Activated naive CD4-positive, alpha-beta T cell (primary cell): ENCODE measurements around the gene SOCS1.

Experiments
- DNase-seq, 4 experiments: peaks; one replicate each; lab custom pipeline; 2025; lab: John Stamatoyannopoulos, UW

Gene SOCS1

DNA sequence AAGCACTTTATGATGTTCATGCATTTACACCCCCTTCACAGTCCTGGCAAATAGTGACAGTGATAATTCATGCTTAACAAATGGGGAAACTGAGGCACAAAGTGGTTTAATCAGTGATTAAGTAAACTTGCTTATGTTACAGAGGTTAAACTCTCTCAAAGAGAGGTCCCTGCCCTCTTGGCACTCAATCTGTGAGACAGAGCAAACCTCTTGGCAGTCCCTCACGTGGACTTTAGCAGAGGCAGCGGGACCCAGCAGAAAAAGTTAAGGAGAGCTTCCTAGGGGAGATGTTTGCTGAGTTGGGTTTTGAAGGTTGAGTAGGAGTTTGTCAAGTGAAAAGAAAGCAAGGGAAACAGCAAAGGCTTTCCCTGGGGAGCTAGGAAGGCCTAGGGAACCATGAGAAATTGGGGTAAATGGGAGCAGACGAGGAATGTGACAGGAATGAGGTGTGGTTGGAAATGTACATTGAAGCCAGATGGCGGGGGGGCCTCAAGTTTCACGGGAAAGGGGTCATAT lies 10.7 kb downstream of the SOCS1 start:
- DNase-seq = no peak

DNA sequence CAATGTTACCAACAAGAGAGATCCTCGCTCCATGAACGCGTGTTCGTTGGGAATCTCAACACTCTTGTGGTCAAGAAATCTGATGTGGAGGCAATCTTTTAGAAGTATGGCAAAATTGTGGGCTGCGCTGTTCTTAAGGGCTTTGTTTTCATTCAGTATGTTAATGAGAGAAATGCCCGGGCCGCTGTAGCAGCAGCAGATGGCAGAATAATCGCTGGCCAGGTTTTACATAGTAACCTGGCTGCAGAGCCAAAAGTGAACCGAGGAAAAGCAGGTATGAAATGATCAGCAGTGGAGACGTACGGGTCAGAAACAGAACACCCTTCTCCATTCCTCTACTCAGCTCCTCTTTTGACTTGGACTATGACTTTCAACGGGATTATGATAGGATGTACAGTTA lies 13.3 kb downstream of the SOCS1 start:
- DNase-seq = no peak

DNA sequence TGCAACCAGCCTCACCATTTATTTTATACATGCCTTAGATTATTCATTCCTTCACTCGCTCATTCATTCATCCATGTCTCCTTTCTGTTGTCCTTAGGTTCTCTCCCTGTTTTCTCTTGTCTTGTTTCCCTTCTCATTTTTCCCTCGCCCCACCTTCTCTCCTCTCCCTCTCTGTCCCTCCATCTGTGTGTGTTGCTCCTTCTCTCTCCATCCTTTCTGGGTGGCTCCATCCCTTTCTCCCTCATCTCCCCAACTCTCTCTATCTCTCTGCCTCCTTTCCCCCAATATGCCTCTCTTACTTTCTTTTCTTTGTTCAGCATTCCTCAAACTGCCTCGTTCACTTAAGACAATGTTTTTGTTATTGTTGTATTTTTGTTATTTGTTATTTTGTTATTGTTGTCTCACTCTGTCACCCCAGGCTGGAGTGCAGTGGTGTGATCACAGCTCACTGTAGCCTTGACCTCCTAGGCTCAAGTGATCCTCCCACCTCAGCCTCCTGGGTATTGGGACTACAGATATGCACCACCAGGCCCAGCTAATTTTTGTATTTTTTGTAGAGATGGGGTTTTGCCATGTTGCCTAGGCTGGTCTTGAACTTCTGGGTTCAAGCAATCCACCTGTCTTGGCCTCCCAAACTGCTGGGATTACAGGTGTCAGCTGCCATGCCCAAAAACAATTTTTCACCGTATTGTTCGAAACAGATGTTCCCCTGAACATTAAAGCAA lies 14.4 kb downstream of the SOCS1 start:
- no peak for DNase-seq

DNA sequence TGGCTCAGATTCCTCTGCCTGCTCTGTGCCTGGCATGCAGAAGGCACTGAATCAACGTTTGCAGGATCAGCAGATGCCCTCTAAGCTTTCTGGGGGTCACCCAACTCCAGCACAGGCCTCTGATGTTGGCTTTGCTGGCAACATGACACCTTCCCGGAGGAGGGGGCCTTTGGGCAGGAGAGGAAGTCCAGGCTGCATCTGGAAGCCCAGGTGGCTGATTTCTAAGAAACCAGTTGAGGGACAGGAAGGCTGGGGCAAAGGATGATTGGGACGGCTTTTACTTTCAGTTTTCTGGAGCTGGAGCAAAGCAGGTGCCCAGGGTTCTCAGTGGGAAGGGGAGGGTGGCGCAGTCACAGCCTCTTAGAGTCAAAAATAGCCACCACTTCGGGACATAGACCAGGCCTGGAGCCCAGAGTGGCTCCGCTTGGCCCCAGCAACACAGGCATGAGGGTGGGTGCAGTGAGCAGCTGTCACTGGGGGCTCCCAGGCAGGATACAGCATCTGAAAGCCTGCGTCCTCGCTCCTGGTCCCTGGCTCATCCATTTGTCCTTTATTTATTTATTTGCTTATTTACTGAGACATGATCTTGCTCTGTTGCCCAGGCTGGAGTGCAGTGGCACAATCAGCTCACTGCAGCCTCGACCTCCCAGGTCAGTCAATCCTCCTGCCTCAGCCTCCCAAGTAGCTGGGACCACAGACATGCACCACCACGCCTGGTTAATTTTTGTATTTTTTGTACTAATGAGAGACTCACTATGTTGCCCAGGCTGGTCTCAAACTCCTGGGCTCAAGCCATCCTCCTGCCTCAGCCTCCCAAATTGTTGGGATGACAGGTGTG lies 15.1 kb downstream of the SOCS1 start:
- DNase-seq = no peak

DNA sequence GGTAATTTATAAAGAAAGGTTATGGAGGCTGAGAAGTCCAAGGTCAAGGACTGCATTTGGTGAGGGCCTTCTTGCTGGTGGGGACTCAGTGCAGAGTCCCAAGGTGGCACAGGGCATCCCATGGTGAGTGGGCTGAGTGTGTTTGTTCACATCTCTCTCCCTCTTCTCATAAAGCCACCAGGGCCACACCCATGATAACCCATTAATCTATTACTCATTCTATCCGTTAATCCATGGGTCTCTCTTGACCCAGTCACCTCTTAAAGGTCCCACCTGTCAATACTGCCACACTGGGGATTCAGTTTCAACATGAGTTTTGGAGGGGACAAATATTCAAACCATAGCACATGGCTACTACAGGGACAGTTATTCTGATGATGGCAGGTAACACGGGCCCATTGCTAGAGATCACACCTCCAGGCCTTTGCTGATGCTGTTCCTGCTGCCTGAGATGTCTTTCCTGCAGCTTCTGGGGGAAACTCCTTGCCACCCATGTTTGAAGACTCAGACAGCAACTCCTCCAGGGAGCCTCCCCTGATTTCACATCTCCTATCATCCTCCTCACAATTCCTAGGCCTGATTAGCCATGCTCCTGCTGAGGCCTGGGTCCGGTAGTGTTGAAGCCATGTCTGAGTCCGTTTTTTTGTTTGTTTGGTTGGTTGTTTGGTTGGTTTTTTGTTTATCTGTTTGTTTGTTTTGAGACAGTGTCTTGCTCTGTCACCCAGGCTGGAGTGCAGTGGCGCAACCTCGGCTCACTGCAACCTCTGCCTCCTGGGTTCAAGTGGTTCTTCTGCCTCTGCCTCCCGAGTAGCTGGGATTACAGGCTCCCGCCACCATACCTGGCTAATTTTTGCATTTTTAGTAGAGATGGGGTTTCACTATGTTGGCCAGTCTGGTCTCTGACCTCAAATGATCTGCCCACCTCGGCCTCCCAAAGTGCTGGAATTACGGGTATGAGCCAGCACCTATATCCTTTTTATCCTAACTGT lies 16.1 kb downstream of the SOCS1 start:
- DNase-seq = no peak

DNA sequence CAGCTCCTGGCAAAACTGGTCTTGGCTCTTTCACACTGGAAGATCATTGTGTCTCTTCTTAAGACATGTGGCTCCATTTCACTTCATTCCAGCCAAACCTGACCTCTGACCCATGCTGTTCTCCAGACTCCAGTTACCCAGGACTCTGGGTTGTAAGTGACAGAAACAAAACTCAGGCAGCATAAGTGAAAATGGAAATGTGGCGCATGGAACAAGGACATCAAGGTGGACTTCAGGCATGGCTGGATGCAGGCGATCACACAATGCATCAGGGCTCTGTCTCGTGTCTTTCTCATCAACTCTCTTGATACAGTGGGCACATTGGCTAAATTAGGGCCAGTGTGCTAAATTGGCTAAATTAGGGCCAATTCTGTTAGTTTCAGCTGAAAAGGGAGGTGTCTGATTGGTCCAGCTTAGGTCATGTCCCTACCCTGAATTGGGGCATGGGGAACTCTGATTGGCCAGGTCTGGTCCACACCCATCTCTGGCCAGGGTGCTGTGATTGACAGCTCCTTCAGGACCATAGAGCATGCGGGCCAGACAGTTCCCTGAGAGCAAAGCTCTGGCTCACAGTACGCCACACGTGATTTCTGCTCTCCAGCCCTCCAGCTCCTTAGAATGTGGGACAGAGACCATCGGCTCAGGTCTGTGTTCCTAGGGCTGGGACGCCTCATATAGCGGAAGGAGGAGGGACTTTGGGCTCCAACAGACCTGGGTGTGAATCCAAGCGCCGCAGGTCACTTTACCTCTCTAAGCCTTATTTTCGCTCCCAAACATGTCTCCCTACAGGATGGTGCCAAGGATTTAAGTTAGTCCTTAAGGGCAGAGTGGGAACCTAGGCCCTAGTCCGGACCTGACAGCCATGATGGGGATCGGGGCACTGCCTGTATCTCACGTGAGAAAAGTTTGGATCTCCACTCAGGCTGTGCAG lies 17.5 kb downstream of the SOCS1 start:
- no peak for DNase-seq

DNA sequence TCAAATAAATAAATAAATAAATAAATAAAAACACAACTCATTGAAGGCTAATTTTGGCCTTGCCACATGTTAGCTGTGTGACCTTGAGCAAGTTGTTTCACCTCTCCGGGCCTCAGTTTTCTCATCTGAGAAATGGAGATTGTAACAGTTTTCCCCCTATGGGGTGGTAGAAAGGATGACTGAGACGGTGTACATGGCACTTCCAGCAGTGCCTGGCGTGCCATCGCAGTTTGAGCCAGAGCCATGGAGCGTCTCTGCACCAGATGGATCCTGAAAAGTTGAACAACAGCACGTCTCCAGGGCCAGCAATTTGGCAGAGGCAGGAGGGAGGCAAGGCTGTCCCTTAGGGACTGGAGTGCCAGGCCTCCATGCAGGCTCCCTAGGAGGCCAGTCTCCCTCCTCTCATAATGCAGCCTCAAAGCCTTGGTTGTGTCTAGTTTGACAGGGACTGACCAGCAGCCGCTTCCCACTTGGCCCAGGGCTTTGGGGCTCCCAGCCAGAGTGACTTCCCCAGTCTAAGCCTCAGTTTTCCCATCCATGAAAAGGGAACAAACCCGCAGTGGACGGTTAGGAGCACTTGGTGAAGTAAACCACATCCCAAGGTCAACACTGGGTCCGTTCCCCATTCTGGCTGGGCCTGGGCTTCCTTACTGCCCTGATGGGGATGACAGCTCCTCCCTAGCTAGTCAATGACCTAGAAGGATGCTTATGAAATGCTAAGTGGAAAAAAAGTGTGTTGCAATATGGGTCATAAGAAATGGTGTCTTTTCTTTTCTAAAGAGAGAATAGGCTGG lies 19.3 kb downstream of the SOCS1 start:
- DNase-seq = no peak

DNA sequence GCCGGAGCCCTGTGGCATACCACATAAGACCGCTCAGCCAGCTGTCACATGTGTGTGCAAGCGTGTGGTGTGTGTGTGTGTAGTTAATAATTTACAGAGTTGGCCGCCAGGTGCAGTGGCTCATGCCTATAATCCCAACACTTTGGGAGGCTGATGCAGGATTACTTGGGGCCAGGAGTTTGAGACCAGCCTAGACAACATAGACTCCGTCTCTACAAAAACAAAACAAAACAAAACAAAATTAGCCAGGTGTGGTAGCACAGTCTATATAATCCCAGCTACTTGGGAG lies 20.4 kb downstream of the SOCS1 start:
- no peak for DNase-seq

DNA sequence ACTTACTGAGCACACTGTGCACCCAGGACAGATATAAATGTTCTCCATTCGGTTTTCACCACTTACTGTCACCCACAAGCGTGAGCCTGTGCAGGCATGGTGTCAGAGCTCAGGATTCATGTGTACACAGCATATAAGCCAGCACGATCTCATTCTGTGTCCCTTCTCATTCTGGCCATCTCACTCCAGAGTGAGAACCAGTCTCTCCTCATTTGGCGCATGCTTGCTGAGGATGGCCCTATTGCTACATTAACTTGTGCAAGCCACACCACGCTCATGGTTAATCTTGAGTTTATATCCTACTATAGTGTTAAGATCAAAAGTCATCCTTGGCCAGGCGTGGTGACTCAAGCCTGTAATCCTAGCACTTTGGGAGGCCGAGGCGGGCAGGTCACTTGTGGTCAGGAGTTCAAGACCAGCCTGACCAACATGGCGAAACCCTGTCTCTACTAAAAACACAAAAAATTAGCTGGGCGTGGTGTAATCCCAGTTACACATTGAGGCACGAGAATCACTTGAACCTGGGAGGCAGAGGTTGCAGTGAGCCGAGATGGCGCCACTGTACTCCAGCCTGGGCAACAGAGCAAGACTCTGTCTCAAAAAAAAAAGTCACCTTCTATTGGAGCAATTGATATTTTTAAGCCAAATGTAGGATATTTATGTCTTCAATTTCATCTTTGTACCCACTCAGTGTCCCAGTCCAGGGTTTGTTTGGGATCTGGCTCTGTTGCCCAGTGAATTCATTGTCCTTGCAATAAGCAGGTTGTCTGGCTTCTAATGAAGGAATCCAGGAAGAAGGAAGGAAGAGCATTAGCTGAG lies 20.9 kb downstream of the SOCS1 start:
- no peak for DNase-seq

DNA sequence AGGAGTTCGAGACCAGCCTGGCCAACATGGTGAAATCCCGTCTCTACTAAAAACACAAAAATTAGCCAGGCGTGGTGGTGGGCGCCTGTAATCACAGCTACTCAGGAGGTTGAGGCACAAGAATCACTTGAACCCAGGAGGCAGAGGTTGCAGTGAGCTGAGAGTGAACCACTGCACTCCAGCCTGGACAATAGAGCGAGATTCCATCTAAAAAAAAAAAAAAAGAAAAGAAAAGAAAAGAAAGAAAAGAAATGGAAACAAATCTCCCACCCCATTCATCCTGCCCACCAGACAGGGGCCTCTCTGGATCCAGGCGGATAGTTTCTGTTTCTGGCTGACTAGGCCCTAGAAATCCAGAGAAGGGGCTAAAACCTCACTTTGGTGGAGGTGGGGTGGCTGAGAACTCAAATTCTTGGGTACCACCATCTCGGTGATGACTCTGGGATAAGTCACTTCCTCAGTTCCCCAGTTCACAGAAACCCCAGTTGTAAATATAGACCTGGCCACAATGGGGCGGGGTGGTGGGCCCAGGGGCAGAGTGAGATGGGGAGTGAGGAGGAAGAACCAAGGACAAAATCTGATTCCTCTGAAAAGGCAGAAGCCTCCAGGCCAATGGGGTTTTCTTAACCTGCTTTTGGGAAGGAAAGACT lies 22.2 kb downstream of the SOCS1 start:
- DNase-seq = peak in 2 of 4 experiments; percentile 13 to 21

DNA sequence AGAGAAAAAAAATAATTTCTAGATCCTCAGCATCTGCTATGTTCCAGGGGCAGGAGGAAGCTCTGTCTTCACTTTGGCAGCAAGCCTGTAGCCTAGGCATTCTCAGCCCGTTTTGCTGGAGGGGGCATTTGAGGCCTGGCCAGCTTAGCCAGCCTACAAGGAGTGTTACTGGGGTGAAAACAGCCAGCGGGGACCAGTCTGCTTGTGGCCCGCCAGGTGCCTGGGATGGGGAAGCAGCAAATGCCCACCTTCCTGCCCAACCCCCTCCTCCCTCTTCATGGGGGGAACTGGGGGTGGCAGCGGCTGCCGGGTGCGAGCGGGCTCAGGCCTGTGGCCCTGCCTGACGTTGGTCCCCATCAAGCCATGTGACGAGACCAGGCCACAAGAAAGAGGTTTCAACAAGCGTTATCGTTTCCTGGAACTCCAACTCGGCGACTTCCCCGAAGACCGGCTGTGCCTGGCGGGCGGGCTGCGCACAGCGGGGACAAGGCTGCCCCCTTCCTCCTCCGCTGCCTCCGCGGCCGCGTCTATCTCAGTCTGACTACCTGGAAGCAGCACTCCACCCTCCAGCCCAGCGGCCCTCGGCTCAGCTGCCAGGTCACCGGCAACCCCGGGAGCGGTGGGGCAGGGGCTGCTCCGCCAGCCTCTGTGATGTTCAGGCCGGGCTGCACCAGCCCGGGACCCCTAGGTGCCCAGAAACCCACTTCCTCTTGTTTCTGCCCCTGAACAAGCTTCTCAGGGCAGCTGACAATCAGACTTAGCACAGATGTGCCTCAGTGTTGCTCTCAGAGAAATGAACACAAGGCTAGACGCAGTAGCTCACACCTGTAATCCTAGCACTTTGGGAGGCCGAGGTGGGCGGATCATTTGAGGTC lies 22.9 kb downstream of the SOCS1 start:
- DNase-seq = peak; percentile 41 to 80 (median 59)

DNA sequence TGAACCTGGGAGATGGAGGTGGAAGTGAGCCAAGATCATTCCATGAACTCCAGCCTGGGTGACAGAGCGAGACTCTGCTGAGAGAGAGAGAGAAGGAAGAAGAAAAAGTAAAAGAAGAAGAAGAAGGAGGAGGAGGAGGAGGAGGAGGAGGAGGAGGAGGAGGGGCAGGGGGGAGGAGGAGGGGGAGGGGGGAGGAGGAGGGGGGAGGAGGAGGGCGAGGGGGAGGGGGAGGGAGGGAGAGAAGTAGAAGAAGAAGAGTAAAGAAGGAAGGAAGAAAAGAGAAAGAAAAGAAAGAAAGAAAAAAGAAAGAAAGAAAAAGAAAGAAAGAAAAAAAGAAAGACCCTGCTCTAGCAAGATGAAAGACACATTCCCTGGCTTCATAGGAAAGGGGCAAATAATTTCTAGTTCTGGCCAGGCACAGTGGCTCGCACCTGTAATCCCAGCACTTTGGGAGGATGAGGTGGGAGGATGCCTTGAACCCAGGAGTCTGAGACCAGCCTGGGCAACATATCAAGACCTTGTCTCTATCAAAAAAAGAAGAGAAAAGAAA lies 23.6 kb downstream of the SOCS1 start:
- no peak for DNase-seq

DNA sequence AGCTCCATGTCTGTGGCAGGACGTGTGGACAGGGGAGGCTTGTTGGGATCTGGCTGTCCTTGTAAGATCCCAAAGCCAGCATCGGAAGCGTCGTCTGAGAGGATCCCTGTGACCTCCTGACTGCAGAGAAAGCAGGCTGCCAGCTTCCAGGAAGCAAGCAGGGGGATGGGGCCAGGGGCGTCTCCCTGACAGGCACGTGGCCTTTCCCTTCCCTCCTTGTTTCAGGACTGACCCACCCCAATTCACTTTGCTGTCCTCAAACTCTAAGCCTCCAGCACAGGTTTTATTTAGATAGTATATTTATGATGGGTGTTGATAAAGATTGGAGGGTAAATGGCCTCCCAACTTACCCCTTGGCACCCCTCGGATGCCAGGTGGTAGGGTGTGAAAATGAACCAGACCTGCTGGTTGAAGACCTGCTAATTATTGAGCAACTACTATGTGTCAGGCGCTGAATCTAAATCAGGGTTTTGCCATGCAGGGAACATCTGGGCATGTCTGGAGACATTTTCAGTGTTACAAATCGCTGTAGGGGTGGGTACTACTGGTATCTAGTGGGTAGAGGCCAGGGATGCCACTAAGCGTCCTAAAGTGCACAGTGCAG lies 24.5 kb downstream of the SOCS1 start:
- DNase-seq = no peak

DNA sequence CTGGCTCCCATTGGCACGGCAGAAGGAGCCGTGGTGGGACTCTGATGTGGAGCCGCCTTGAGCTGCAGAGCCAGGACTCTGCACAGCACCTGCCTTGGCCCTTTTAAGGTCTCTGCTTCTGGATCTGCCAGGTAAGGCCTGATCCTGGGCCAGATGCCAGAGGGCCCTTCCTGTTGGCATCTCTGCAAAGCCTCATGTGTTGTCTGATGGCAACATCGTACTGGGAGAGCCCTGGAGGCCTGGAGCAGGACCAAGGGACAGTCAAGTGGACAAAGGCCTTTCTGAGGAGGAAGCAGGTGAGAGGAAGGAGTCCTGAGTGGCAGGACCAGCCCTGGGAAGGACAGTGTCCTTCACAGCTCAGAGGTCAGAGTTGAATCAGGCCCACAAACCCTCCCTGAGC lies 26.1 kb downstream of the SOCS1 start:
- DNase-seq = no peak

DNA sequence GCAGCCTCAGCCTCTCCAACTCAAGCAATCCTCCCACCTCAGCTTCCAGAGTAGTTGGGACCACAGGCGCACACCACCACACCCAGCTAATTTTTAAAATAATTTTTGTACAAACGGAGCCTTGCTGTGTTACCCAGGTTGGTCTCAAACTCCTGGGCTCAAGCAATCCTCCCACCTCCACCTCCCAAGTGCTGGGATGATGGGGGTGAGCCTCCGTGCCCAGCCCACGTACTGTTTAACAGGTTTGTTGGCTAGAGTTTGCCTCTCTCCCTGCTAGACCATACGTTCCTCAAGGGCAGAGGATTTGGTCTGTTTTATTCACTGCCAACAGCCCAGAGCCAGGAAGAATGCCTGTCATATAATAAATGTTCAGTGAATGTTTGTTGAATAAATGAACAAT lies 26.6 kb downstream of the SOCS1 start:
- no peak for DNase-seq

DNA sequence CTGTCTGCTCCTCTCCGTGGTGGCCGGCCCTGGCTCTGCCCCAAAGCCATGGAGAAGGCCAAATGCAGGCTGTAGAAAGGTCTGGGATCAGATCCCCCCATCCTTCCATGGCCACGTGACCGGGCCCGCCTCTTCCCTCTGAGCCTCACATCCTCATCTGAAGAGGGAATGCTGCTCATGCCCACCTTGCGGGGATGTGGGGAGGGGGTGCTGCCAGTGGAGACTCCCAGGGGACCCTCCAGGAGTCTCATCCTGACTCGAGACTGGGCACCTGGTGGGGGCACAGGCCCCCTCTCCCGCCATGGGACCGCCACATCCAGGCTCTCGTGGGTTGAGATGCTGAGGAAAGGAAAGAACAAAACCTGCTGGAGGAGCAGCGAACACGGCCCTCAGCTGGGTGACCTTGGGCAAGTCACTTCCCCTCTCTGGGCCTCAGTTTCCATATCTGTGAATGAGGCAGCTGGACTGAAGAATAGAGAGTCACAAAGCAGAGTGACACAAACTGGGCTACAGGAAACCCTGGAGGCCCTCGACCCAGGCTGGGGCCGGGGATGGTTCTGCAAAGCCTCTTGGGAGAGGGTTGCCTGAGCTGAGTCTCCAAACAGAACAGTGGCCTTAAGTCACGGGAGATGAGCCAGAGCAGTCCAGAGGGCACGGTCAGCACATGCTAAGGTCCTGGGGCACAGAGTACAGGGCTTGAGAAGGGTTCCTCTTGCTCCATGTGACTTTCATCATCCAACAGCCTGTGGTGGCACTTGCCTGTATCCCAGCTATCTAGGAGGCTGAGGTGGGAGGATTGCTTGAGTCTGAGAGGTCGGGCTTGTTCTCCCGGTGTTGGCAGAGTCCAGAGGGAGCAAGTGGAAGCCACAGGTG lies 30.1 kb downstream of the SOCS1 start:
- no peak for DNase-seq
